ENCODE measurements around the gene KCNG2.

Gene KCNG2

GRCh38 chr18:79844999-79845563 is 47.3 kb downstream of the KCNG2 start:
- Histone ChIP-seq H3K36me3 (ENCODE audit: control insufficient read depth, insufficient read depth, low read length) (no peaks in the 10 kb centered on the region), H3K9me3 (ENCODE audit: control insufficient read depth, low read length) (no peaks in the 10 kb centered on the region), H3K4me3 (ENCODE audit: insufficient read depth, low read depth, low read length) (no peak overlapping the region), H3K27ac (ENCODE audit: insufficient read depth, low read depth, low read length, poor library complexity, severe bottlenecking) (no peak overlapping the region), H3K27me3 (ENCODE audit: control insufficient read depth, insufficient read depth, low read length, poor library complexity, severe bottlenecking) (no peaks in the 10 kb centered on the region), H3K4me1 (ENCODE audit: control insufficient read depth, insufficient read depth, low read length) (no peaks in the 10 kb centered on the region)
- WGBS, 2 experiments: 93 to 94% methylated on average over 10 of the region's 10 CpGs

GRCh38 chr18:79846936-79847557 is 49.3 kb downstream of the KCNG2 start:
- WGBS, 2 experiments: 91 to 92% methylated on average over 17 of the region's 17 CpGs
- no peaks in the 10 kb centered on the region for H3K27me3 ChIP-seq (ENCODE audit: control insufficient read depth, insufficient read depth, low read length, poor library complexity, severe bottlenecking)

GRCh38 chr18:79847606-79848293 is 50.0 kb downstream of the KCNG2 start:
- 94 to 96% methylated on average over 15 of the region's 15 CpGs for WGBS, 2 experiments
- no peak overlapping the region for H3K27ac ChIP-seq (ENCODE audit: insufficient read depth, low read depth, low read length, poor library complexity, severe bottlenecking)
- H3K4me3 ChIP-seq (ENCODE audit: insufficient read depth, low read depth, low read length): no peak overlapping the region
- H3K4me1 ChIP-seq (ENCODE audit: control insufficient read depth, insufficient read depth, low read length): no peaks in the 10 kb centered on the region
- H3K36me3 ChIP-seq (ENCODE audit: control insufficient read depth, insufficient read depth, low read length): no peaks in the 10 kb centered on the region
- H3K27me3 ChIP-seq (ENCODE audit: control insufficient read depth, insufficient read depth, low read length, poor library complexity, severe bottlenecking): no peaks in the 10 kb centered on the region
- no peaks in the 10 kb centered on the region for H3K9me3 ChIP-seq (ENCODE audit: control insufficient read depth, low read length)

More at GRCh38 chr18:79846936-79847557, 49.3 kb downstream of the KCNG2 start:
- Histone ChIP-seq H3K36me3 (ENCODE audit: control insufficient read depth, insufficient read depth, low read length) (no peaks in the 10 kb centered on the region), H3K9me3 (ENCODE audit: control insufficient read depth, low read length) (no peaks in the 10 kb centered on the region), H3K4me1 (ENCODE audit: control insufficient read depth, insufficient read depth, low read length) (no peaks in the 10 kb centered on the region), H3K4me3 (ENCODE audit: insufficient read depth, low read depth, low read length) (no peak overlapping the region), H3K27ac (ENCODE audit: insufficient read depth, low read depth, low read length, poor library complexity, severe bottlenecking) (no peak overlapping the region)

GRCh38 chr18:79848294-79848578 is 50.5 kb downstream of the KCNG2 start:
- Histone ChIP-seq H3K4me3 (ENCODE audit: insufficient read depth, low read depth, low read length) (no peak overlapping the region), H3K27me3 (ENCODE audit: control insufficient read depth, insufficient read depth, low read length, poor library complexity, severe bottlenecking) (no peaks in the 10 kb centered on the region), H3K9me3 (ENCODE audit: control insufficient read depth, low read length) (no peaks in the 10 kb centered on the region), H3K4me1 (ENCODE audit: control insufficient read depth, insufficient read depth, low read length) (no peaks in the 10 kb centered on the region), H3K27ac (ENCODE audit: insufficient read depth, low read depth, low read length, poor library complexity, severe bottlenecking) (no peak overlapping the region), H3K36me3 (ENCODE audit: control insufficient read depth, insufficient read depth, low read length) (no peaks in the 10 kb centered on the region)
- 94 to 95% methylated on average over 15 of the region's 15 CpGs for WGBS, 2 experiments

- no peaks in the 10 kb centered on the region for H3K9me3 ChIP-seq (ENCODE audit: control insufficient read depth, low read length)
- H3K27me3 ChIP-seq (ENCODE audit: control insufficient read depth, insufficient read depth, low read length, poor library complexity, severe bottlenecking): no peaks in the 10 kb centered on the region
- WGBS, 2 experiments: 90% methylated on average over 45 of the region's 45 CpGs
- no peak overlapping the region for H3K27ac ChIP-seq (ENCODE audit: insufficient read depth, low read depth, low read length, poor library complexity, severe bottlenecking)
- no peaks in the 10 kb centered on the region for H3K36me3 ChIP-seq (ENCODE audit: control insufficient read depth, insufficient read depth, low read length)
- H3K4me3 ChIP-seq (ENCODE audit: insufficient read depth, low read depth, low read length): no peak overlapping the region
- no peaks in the 10 kb centered on the region for H3K4me1 ChIP-seq (ENCODE audit: control insufficient read depth, insufficient read depth, low read length)
Observed at GRCh38 chr18:79848579-79849327, 51.0 kb downstream of the KCNG2 start.

GRCh38 chr18:79849328-79850207 is 51.8 kb downstream of the KCNG2 start:
- H3K27me3 ChIP-seq (ENCODE audit: control insufficient read depth, insufficient read depth, low read length, poor library complexity, severe bottlenecking): no peaks in the 10 kb centered on the region
- no peak overlapping the region for H3K27ac ChIP-seq (ENCODE audit: insufficient read depth, low read depth, low read length, poor library complexity, severe bottlenecking)
- WGBS, 2 experiments: 94 to 95% methylated on average over 50 to 51 of the region's 51 CpGs
- no peaks in the 10 kb centered on the region for H3K4me1 ChIP-seq (ENCODE audit: control insufficient read depth, insufficient read depth, low read length)
- no peaks in the 10 kb centered on the region for H3K36me3 ChIP-seq (ENCODE audit: control insufficient read depth, insufficient read depth, low read length)
- no peak overlapping the region for H3K4me3 ChIP-seq (ENCODE audit: insufficient read depth, low read depth, low read length)
- H3K9me3 ChIP-seq (ENCODE audit: control insufficient read depth, low read length): no peaks in the 10 kb centered on the region

- H3K27me3 ChIP-seq (ENCODE audit: control insufficient read depth, insufficient read depth, low read length, poor library complexity, severe bottlenecking): no peaks in the 10 kb centered on the region
- no peaks in the 10 kb centered on the region for H3K9me3 ChIP-seq (ENCODE audit: control insufficient read depth, low read length)
- H3K36me3 ChIP-seq (ENCODE audit: control insufficient read depth, insufficient read depth, low read length): no peaks in the 10 kb centered on the region
- no peak overlapping the region for H3K4me3 ChIP-seq (ENCODE audit: insufficient read depth, low read depth, low read length)
- no peaks in the 10 kb centered on the region for H3K4me1 ChIP-seq (ENCODE audit: control insufficient read depth, insufficient read depth, low read length)
- H3K27ac ChIP-seq (ENCODE audit: insufficient read depth, low read depth, low read length, poor library complexity, severe bottlenecking): no peak overlapping the region
- 95 to 97% methylated on average over 16 of the region's 16 CpGs for WGBS, 2 experiments
Observed at GRCh38 chr18:79850731-79851130, 53.0 kb downstream of the KCNG2 start.

GRCh38 chr18:79851489-79851888 is 53.8 kb downstream of the KCNG2 start:
- WGBS, 2 experiments: 93% methylated on average over 7 of the region's 7 CpGs
- no peaks in the 10 kb centered on the region for H3K27me3 ChIP-seq (ENCODE audit: control insufficient read depth, insufficient read depth, low read length, poor library complexity, severe bottlenecking)
- H3K27ac ChIP-seq (ENCODE audit: insufficient read depth, low read depth, low read length, poor library complexity, severe bottlenecking): no peak overlapping the region
- no peaks in the 10 kb centered on the region for H3K36me3 ChIP-seq (ENCODE audit: control insufficient read depth, insufficient read depth, low read length)
- no peaks in the 10 kb centered on the region for H3K9me3 ChIP-seq (ENCODE audit: control insufficient read depth, low read length)
- no peak overlapping the region for H3K4me3 ChIP-seq (ENCODE audit: insufficient read depth, low read depth, low read length)
- H3K4me1 ChIP-seq (ENCODE audit: control insufficient read depth, insufficient read depth, low read length): no peaks in the 10 kb centered on the region

- Histone ChIP-seq H3K36me3 (ENCODE audit: control insufficient read depth, insufficient read depth, low read length) (no peaks in the 10 kb centered on the region), H3K27ac (ENCODE audit: insufficient read depth, low read depth, low read length, poor library complexity, severe bottlenecking) (no peak overlapping the region), H3K4me1 (ENCODE audit: control insufficient read depth, insufficient read depth, low read length) (no peaks in the 10 kb centered on the region), H3K9me3 (ENCODE audit: control insufficient read depth, low read length) (no peaks in the 10 kb centered on the region), H3K4me3 (ENCODE audit: insufficient read depth, low read depth, low read length) (no peak overlapping the region), H3K27me3 (ENCODE audit: control insufficient read depth, insufficient read depth, low read length, poor library complexity, severe bottlenecking) (no peaks in the 10 kb centered on the region)
- WGBS, 2 experiments: 93% methylated on average over 25 of the region's 25 CpGs
Observed at GRCh38 chr18:79851950-79852349, 54.2 kb downstream of the KCNG2 start.

Data from ectodermal cell (in vitro differentiated cells).